Stimulated activated CD8-positive, alpha-beta memory T cell treated with anti-CD3 and anti-CD28 coated beads, Interleukin-15, amount 100 ng/mL, for 1 hour (primary cell): Measurements from ENCODE around the gene BCL6B.

Experiments
- DNase-seq: peaks from one replicate; pipeline ENCODE4 v3.0.0-alpha.2; 2020; ENCODE audit warnings: low read depth

Gene BCL6B

GRCh38 chr17:7007143-7007542, 15.7 kb upstream of the BCL6B start:
- no peak for DNase-seq

- DNase-seq, result no peak
Observed at GRCh38 chr17:7010523-7010922, 12.3 kb upstream of the BCL6B start.

GRCh38 chr17:7011415-7011814, 11.4 kb upstream of the BCL6B start:
- DNase-seq, result no peak

- DNase-seq, result no peak
Observed at GRCh38 chr17:7011942-7012254, 11.0 kb upstream of the BCL6B start.

GRCh38 chr17:7014261-7014994, 8.4 kb upstream of the BCL6B start:
- peak; percentile 89 for DNase-seq

GRCh38 chr17:7014995-7015958, 7.6 kb upstream of the BCL6B start:
- peak; percentile 56 for DNase-seq

- DNase-seq, result no peak
Observed at GRCh38 chr17:7016418-7016817, 6.4 kb upstream of the BCL6B start.

GRCh38 chr17:7016886-7017826, 5.7 kb upstream of the BCL6B start:
- no peak for DNase-seq

GRCh38 chr17:7017827-7018200, 5.0 kb upstream of the BCL6B start:
- DNase-seq, result no peak

- DNase-seq, result no peak
Observed at GRCh38 chr17:7018331-7018964, 4.4 kb upstream of the BCL6B start.

GRCh38 chr17:7019367-7019766, 3.5 kb upstream of the BCL6B start:
- no peak for DNase-seq

GRCh38 chr17:7019839-7020519, 2.9 kb upstream of the BCL6B start:
- DNase-seq, result no peak

GRCh38 chr17:7020894-7021664, 1.8 kb upstream of the BCL6B start:
- DNase-seq, result no peak

GRCh38 chr17:7021993-7022778, 664 bp upstream of the BCL6B start:
- peak; percentile 64 for DNase-seq

- DNase-seq, result peak; percentile 83
Observed at GRCh38 chr17:7023576-7024401, 939 bp downstream of the BCL6B start.

GRCh38 chr17:7024402-7024785, 1.5 kb downstream of the BCL6B start:
- DNase-seq, result no peak

- DNase-seq, result no peak
Observed at GRCh38 chr17:7025245-7025644, 2.4 kb downstream of the BCL6B start.

GRCh38 chr17:7026471-7027115, 3.7 kb downstream of the BCL6B start:
- DNase-seq, result no peak
